Sigmoid colon (tissue), 7 donors: ENCODE results near the gene PSMA1. TPM values are rescaled to one million over a fixed set of nuclear protein-coding genes. Genes with fewer than 3 reads are reported as not detected.
"Not testable (repeated sequence)": the region's sequence is repeated elsewhere in the genome, so short reads cannot be mapped to it uniquely, and the experiment has no call there.

Source experiments
- DNase-seq: peaks from one replicate; pipeline ENCODE4 v3.0.0-alpha.2; 2019
- H3K27ac ChIP-seq, 4 donors: fragments of 200-600 bp; sonication (generic); one replicate each; pipeline ENCODE4 v1.5.1; 2016 to 2019; ENCODE audit warnings: mild to moderate bottlenecking in 1 of 4
- H3K27me3 ChIP-seq, 3 donors: fragments of 200-600 bp; sonication (generic); one replicate each; pipeline ENCODE4 v1.5.1; 2019; ENCODE audit warnings: mild to moderate bottlenecking in 1 of 3
- H3K36me3 ChIP-seq, 4 donors: fragments of 200-600 bp; sonication (generic); one replicate each; pipeline ENCODE4 v1.5.1; 2016 to 2019
- H3K4me1 ChIP-seq, 4 donors: fragments of 200-600 bp; sonication (generic); one replicate each; pipeline ENCODE4 v1.5.1; 2017 to 2019
- H3K4me3 ChIP-seq, 4 donors: fragments of 200-600 bp; sonication (generic); one replicate each; pipeline ENCODE4 v1.5.1; 2017 to 2019; ENCODE audit warnings: mild to moderate bottlenecking in 2 of 4, moderate library complexity in 1 of 4
- H3K9me3 ChIP-seq, 4 donors: fragments of 200-600 bp in 3 of 4; sonication (generic) in 3 of 4; one replicate each; pipeline versions ENCODE4 v1.5.1 to v1.6.1; 2013 to 2019
- CTCF ChIP-seq, 4 experiments: fragments of 450-650 bp in 3 of 4; fragments of 200-600 bp in 1 of 4; IDR thresholded peaks; one replicate each; pipeline ENCODE4 v1.5.1; 2016 to 2019; ENCODE audit warnings: antibody characterized with exemption in 4 of 4, mild to moderate bottlenecking in 3 of 4, moderate library complexity in 2 of 4
- EP300 ChIP-seq, 4 donors: sonication (generic); formaldehyde crosslinking; IDR thresholded peaks; one replicate each; pipeline ENCODE4 v1.6.1; 2017; ENCODE audit warnings: antibody characterized with exemption in 4 of 4
- POLR2A ChIP-seq, 2 donors: fragments of 450-650 bp; IDR thresholded peaks; one replicate each; pipeline ENCODE4 v1.6.1; 2016; ENCODE audit warnings: antibody characterized with exemption in 2 of 2, mild to moderate bottlenecking in 2 of 2, moderate library complexity in 2 of 2
- POLR2AphosphoS5 ChIP-seq, 4 donors: sonication (generic); formaldehyde crosslinking; IDR thresholded peaks; one replicate each; pipeline ENCODE4 v1.6.1; 2017; ENCODE audit warnings: antibody characterized with exemption in 4 of 4
- WGBS, 2 donors: extraction: QIAGEN DNeasy Blood & Tissue Kit; methylation state at CpG; one replicate each; pipeline ENCODE4 v1.1.7; 2013; 5-methylcytosine and 5-hydroxymethylcytosine counted together
- intact Hi-C: fragments of 100-400 bp; cut with DNase I; formaldehyde crosslinking; loops from one replicate; pipeline ENCODE4 v1.15.1; 2023
- polyA plus RNA-seq, 3 donors: library from polyadenylated mRNA; stranded (reverse); fragments of 200-250 nt; gene quantifications; one replicate each; pipeline ENCODE4 v1.2.3, GENCODE V29; 2013
- total RNA-seq, 4 donors: library from RNA; depleted of rRNA; stranded (reverse); fragments of >200 nt; gene quantifications; one replicate each; pipeline ENCODE4 v1.1.0, GENCODE V29; 2016
- donor health status: healthy with polysubstance abuse.
- donor health status: Bipolar disorder and iron deficiency.
- donor health status: healthy.

PSMA1 gene
- total and polyA plus RNA-seq, 7 donors, result 109 to 170 (median 137) TPM

GRCh38 chr11:14538271-14538925 is 18.2 kb upstream of the PSMA1 start:
- no peaks in the 10 kb centered on the region for H3K9me3 ChIP-seq
- no peak overlapping the region for H3K4me3 ChIP-seq
- DNase-seq, result no peak
- intact Hi-C loops, result loop anchor here (1.0 to 10.0 kb wide), 3 partner anchors 106 to 354 kb away; partner anchors contain the start of gene CYP2R1
- peak overlapping the region; percentile 47 to 73 (median 65) for H3K27ac ChIP-seq
- TF ChIP-seq POLR2AphosphoS5 (IDR thresholded peaks at IDR 0.05), result no peak
- TF ChIP-seq CTCF (IDR thresholded peaks at IDR 0.05), result no peak
- TF ChIP-seq EP300 (IDR thresholded peaks at IDR 0.05), result no peak
- no peak for TF ChIP-seq POLR2A (IDR thresholded peaks at IDR 0.05)
- 65 to 77% methylated on average over 6 of the region's 6 CpGs for whole genome bisulfite sequencing, 2 donors
- H3K36me3 ChIP-seq, result no peaks in the 10 kb centered on the region
- H3K27me3 ChIP-seq, result no peaks in the 10 kb centered on the region
- H3K4me1 ChIP-seq, result peaks cover 0 to 61% (median 58%) of the 10 kb centered on the region in 4 donors

GRCh38 chr11:14537134-14537599 is 17.0 kb upstream of the PSMA1 start:
- Histone ChIP-seq H3K27me3 (no peaks in the 10 kb centered on the region), H3K27ac (peak overlapping the region in 3 of 4 donors; percentile 57 to 73 (median 73)), H3K36me3 (no peaks in the 10 kb centered on the region), H3K4me3 (no peak overlapping the region), H3K9me3 (no peaks in the 10 kb centered on the region), H3K4me1 (peaks cover 0 to 49% (median 46%) of the 10 kb centered on the region in 4 donors)
- intact Hi-C loops, result loop anchor here (1.0 to 10.0 kb wide), 3 partner anchors 238 to 368 kb away; partner anchors contain the start of gene CYP2R1
- peak; percentile 55 to 84 (median 72) for TF ChIP-seq CTCF (IDR thresholded peaks at IDR 0.05)
- no peak for TF ChIP-seq EP300 (IDR thresholded peaks at IDR 0.05)
- 3 to 8% methylated on average over 5 of the region's 5 CpGs for WGBS, 2 donors
- no peak for DNase-seq

- H3K9me3 ChIP-seq, H3K4me3 ChIP-seq, DNase-seq, H3K27me3 ChIP-seq, H3K36me3 ChIP-seq, H3K27ac ChIP-seq: not testable (repeated sequence)
- WGBS, 2 donors, result 91 to 93% methylated on average over 4 of the region's 4 CpGs
- H3K4me1 ChIP-seq, result peaks cover 0 to 30% (median 27%) of the 10 kb centered on the region in 4 donors
- intact Hi-C loops, result loop anchor here (5.0 to 10.0 kb wide), 2 partner anchors 240 to 357 kb away; partner anchors contain the start of gene CYP2R1
Observed at GRCh38 chr11:14535166-14535565, 15.0 kb upstream of the PSMA1 start.

- Histone ChIP-seq H3K27me3 (no peaks in the 10 kb centered on the region), H3K4me3 (no peak overlapping the region), H3K27ac (no peak overlapping the region), H3K9me3 (no peaks in the 10 kb centered on the region), H3K36me3 (no peaks in the 10 kb centered on the region), H3K4me1 (no peaks in the 10 kb centered on the region)
- 94 to 96% methylated on average over 2 of the region's 2 CpGs for WGBS, 2 donors
- intact Hi-C loops, result loop anchor here (10.0 kb wide), 1 partner anchor 245 kb away; no protein-coding TSS in a partner anchor
- TF ChIP-seq POLR2A (IDR thresholded peaks at IDR 0.05) (no peak), CTCF (IDR thresholded peaks at IDR 0.05) (no peak), POLR2AphosphoS5 (IDR thresholded peaks at IDR 0.05) (no peak), EP300 (IDR thresholded peaks at IDR 0.05) (no peak)
- no peak for DNase-seq
Observed at GRCh38 chr11:14529951-14530350, 9.8 kb upstream of the PSMA1 start.

GRCh38 chr11:14529321-14529720 is 9.1 kb upstream of the PSMA1 start:
- Histone ChIP-seq H3K4me3 (no peak overlapping the region), H3K4me1 (no peaks in the 10 kb centered on the region), H3K9me3 (no peaks in the 10 kb centered on the region), H3K36me3 (no peaks in the 10 kb centered on the region), H3K27ac (no peak overlapping the region), H3K27me3 (no peaks in the 10 kb centered on the region)
- TF ChIP-seq CTCF (IDR thresholded peaks at IDR 0.05) (no peak), EP300 (IDR thresholded peaks at IDR 0.05) (no peak), POLR2AphosphoS5 (IDR thresholded peaks at IDR 0.05) (no peak), POLR2A (IDR thresholded peaks at IDR 0.05) (no peak)
- 85 to 91% methylated on average over 3 of the region's 3 CpGs for WGBS, 2 donors
- intact Hi-C loops, result no loop called here
- no peak for DNase-seq
